T47D (cell line): ENCODE measurements around the gene ARHGAP33.
A peak's percentile ranks its signal among the peaks of the same experiment; 100 is the strongest.

Experiments used
- DNase-seq, 2 experiments: peaks; one replicate each; pipeline versions ENCODE4 v3.0.0 to v3.0.0-alpha.2; 2011 to 2012; ENCODE audit warnings: low read depth in 1 of 2, low spot score in 1 of 2
- JUND ChIP-seq: IDR thresholded peaks from 2 replicates; pipeline ENCODE4 v1.6.1; 2012; ENCODE audit warnings: low read depth
- in situ Hi-C: cut with HindIII; loops from 2 replicates; pipeline ENCODE4 v1.10.0; 2016; ENCODE audit warnings: low sequenced_read_pairs, low pct_unique_long_range_greater_than_20kb

ARHGAP33 gene

DNA sequence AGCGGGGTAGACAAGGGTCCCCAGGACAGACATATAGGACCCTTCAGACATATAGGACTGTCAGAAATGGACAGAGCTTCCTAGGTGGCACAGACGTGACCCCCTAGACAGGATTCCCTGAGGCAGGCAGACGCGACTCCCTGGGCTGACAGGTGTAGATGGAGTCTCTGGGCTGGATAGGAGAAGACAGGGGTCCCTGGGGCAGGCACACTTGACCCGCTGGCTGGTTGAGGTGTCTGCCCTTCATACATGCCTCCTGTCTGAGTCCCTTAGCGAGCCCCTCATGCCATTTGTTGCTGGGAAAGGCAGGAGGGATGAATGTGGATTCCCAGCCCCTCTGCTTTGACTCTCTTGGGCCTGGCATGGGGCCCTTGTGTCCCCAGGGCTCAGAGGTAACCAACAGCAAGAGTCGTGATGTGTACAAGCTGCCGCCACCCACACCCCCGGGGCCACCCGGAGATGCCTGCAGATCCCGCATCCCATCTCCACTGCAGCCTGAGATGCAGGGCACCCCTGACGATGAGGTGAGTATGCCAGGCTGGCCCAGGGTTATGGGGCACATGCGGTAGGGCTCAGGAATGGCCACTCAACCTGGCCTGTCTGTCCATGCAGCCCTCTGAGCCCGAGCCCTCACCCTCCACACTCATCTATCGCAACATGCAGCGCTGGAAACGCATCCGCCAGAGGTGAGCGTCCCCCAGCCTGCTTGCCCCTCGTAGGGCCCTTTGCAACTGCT, 21.6 kb upstream of the ARHGAP33 start:
- no peak for DNase-seq
- in situ Hi-C loops: no loop called here

GRCh38 chr19:35754370-35755130, 20.8 kb upstream of the ARHGAP33 start:
- TF ChIP-seq JUND: no peak
- no peak for DNase-seq
- in situ Hi-C loops: no loop called here

More for the DNA sequence above, 21.6 kb upstream of the ARHGAP33 start:
- no peak for TF ChIP-seq JUND

GRCh38 chr19:35755131-35755549, 20.2 kb upstream of the ARHGAP33 start:
- in situ Hi-C loops: no loop called here
- TF ChIP-seq JUND: no peak
- no peak for DNase-seq

DNA sequence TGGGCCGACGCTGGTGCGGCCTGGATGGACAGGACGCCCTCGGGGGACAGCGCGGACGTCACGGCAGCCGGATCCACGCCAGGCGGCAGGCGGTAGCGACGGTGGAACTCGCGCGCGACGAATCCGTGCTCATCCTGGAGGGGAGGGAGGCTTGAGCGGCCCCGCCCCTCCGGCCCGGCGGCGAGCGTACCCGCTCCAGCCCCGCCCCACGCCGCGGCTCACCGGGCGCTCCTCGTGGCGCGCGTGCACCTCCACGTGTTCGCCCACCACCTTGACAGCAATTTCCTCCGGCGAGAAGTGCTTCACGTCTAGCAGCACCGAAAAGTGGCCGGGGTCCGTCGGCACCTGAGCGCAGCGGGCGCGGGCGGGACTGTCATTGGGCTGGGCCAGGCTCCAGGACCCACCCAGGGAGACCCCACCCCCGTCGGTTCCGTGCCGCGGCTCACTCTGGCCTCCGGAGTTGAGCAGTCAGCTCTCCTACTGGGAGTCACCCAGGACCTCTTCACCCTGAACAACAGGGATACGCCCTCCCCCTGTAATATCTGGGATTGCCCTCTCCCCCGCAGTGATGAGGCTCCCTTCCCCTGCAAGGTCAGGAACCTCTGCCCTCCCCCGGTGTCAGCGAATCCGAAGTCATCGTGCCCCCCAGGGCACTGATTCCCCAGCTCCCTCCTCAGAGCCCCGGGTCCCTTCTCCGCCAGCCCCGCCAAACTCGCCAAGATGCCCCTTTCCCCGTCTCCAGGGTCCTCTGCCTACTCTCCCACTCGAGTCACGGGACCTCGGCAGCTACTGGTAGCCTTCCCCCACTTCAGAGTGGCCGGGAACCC, 19.6 kb upstream of the ARHGAP33 start:
- no peak for TF ChIP-seq JUND
- no peak for DNase-seq
- in situ Hi-C loops: no loop called here

- no peak for DNase-seq
- in situ Hi-C loops: no loop called here
- TF ChIP-seq JUND: no peak
Observed at GRCh38 chr19:35756377-35757230, 18.8 kb upstream of the ARHGAP33 start, which contains the start of gene HSPB6. HSPB6 (minus strand) TSS chr19:35757029; CDS start chr19:35757008, 21 bp downstream.

DNA sequence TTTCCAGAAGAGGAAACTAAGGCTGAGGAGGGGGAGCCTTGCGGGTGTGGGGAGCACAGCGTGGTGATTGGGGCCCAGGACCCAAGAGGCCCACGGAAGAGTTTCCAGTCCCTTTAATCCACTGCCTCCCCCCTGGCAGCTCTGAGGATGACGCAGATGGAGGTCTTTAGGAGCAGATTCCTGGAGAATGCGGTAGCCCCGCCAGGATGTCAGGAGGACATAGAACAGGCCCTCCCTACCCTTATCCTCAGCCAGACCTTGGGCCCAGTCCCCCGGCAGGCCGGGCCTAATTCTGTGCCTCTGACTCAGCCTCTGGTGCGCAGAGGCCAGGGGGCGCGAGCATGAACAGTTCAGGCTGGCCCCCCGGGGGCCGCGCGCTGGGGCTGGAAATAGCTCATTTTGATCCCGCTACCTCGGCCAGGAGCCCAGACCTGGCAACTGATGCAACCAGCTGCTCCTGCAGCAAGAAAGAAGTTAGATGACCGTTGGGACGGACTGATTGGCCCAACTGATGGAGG, 18.1 kb upstream of the ARHGAP33 start:
- no peak for DNase-seq
- no peak for TF ChIP-seq JUND

GRCh38 chr19:35757749-35758608, 17.4 kb upstream of the ARHGAP33 start, which contains the start of gene PROSER3:
PROSER3 (plus strand) TSS chr19:35758176; CDS start chr19:35758216, 40 bp downstream.
- no peak for TF ChIP-seq JUND
- in situ Hi-C loops: no loop called here
- peak; percentile 91 to 99 for DNase-seq

More for the DNA sequence above, 18.1 kb upstream of the ARHGAP33 start:
- in situ Hi-C loops: no loop called here

- DNase-seq: no peak
- in situ Hi-C loops: no loop called here
- no peak for TF ChIP-seq JUND
Observed at GRCh38 chr19:35759697-35760096, 15.7 kb upstream of the ARHGAP33 start.

- in situ Hi-C loops: no loop called here
- no peak for TF ChIP-seq JUND
- no peak for DNase-seq
Observed at GRCh38 chr19:35760711-35761349, 14.5 kb upstream of the ARHGAP33 start.
